ENCODE results near the gene SLC4A8.

SLC4A8 gene

DNA sequence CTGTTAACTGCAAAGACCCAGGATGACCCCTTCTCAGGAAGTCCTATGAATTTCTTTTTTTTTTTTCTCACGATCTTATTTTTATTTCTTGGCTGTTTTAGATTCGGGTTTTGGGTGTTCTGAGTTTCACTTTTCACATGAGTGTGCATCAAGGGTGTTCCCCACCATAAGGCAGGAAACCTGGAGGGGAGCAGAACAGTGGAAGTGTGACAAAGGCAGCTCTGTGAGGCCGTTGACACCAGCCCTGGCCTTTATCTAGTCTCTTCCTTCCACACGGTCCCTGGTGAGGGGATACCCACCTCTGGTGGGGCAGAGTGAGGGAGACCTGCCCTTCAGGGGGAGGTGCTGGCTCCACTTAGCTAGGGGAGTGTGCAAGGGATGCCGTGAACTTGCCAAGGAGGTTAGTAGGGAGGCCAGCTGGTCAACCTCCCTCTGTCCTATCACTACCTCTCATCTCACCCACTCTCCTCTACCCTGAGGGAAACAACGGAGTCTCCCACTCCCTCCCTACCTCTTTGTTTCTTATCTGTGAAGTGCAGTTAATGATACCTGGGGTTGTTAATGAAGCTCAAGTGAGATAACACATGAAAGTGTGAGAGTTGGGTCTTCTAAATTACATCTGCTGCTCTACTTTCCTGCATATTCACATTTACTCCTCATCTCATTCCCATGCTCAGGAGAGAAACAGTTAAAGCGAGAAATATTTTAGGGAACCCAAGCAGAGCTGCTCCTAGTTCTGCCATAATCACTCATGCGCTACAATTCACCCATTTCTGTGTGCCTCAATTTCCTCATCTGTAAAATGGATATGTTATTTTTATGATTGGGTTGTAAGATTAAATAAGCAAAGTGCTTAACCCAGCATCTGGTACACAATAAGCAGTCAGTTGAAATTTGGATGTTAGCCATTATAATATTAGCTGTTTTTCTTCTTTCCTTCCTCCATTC is 29.1 kb upstream of the SLC4A8 start:
- DNase-seq, result no peak

DNA sequence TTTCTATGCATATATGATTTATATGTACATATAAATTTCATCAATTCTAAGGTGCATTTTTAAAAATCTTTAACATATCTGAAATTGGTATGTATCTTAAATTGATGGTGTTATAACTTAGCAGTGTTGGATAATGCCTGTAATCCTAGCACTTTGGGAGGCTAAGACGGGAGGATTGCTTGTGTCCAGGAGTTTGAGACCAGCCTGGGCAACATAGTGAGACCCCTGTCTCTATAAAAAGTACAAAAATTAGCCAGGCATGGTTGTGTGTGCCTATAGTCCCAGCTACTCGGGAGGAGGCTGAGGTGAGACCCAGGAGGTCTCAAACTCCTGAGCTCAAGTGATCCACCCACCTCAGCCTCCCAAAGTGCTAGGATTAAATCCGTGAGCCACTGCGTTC is 27.0 kb upstream of the SLC4A8 start:
- no peak for DNase-seq

DNA sequence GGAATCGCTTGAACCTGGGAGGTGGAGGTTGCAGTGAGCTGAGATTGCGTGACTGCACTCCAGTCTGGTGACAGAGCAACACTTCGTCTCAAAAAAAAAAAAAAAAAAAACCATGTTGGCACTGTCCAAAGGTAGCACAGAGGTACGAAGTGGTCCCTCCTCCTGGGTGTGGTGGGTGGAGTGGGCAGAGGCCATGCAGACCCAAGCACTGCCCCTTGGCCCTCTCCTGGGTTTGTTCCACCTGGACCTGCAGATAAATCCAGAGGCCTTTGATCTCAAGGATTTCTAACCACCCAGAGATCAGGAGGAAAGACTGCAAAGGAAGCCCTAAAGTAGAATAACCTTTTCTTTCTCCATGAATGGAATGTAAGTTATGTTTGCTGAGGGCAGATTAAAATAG is 24.7 kb upstream of the SLC4A8 start:
- no peak for DNase-seq

DNA sequence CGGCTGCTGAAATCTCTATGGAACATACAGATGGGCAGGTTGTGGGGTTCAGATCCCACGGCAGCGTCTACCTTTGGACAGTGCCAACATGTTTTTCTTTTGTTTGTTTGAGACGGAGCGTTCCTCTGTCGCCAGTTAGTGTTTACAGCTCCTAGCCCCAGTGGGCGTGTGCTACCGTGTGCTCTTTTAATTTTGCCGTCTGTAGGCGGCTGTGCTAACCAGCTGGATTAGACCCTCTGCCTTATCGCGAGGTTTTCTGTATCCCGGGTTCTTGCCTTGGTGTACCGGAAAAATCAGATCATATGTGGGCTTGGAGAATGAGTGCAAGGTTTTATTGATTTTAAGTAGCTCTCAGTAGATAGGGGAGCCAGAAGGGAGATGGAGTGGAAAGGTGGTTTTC is 23.6 kb upstream of the SLC4A8 start:
- no peak for DNase-seq

DNA sequence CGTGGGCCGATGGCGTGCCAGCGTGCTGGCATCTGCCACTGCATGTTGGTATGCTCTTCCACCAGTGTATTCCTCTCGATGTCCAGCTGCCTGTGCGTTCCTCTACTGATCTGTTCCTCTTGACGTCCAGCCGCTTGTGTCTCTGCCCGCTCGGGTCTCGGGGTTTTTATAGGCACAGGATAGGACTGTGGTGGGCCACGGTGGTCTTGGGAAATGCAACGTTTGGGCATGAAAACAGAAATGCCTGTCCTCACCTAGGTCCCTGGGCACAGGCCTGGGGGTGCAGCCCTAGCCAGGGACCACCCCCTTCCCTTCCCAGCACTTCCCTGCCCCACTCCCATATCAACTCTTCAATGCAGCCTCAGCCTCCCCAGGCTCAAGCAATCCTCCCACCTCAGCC is 23.1 kb upstream of the SLC4A8 start:
- DNase-seq, result no peak

GRCh38 chr12:51401900-51402299 is 22.7 kb upstream of the SLC4A8 start:
- no peak for DNase-seq

- no peak for DNase-seq
Measured at GRCh38 chr12:51403159-51403558, 21.5 kb upstream of the SLC4A8 start.

DNA sequence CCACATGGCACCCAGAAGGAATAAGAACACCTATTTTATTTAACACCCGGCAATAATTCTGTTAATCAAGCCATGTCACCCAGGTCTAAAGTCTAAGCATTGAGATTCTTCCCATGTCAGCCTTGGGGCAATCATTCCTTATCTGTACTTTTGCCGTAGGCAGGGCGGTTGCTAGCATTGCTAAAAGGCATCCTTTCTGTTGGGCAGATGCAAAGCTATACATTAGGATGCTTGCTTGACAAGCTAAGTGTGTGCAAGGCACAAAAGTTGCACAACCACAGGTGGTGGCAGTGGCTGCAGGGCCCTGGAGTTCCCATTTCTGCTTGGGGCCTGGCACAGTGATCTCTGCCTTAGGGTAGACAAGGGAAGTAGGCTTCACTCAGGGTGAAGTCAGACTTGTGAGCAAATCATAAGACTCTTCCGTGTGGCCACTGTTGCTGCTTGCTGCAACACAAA is 20.9 kb upstream of the SLC4A8 start:
- DNase-seq, result no peak

DNA sequence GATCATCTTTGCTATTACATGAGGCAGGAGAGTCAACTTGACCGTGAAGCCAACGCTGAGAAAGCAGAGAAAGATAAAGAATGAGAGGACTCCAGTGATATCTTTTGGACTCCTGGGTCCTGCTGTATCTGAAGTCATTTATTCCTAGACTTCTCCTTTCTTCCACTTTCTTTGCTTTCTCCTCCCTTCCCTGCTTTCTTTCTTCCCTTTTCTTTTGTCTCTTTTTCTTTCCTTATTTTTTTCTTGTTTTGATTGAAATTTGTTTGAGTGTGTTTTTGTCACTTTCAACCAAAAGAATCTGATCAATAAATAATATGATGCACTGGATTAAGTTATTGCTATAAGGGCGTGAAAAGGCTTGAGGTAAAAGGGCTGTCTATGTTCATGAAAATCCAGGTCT is 20.0 kb upstream of the SLC4A8 start:
- DNase-seq, result no peak

DNA sequence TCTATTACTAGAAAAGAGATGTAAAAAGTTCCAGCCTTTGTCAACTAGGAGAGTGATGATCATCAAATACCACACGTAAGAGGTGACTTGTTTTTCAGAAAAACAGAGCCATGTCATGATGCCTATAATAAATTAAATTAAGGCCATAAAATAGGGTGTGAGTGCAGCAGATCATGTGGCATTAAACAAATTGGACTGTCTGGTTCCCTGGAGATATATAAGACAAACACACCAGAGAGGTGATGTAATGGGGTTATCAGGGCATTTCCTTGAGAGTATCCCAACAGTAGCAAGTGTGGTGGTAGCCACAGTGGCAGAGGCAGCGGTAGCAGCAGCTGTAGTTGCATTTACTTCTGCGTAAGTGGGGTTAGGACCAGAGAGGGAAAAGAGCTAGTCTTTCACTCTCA is 18.8 kb upstream of the SLC4A8 start:
- no peak for DNase-seq

- no peak for DNase-seq
Measured at GRCh38 chr12:51406290-51406689, 18.3 kb upstream of the SLC4A8 start.

- DNase-seq, result no peak
Measured at GRCh38 chr12:51406859-51407258, 17.8 kb upstream of the SLC4A8 start.

GRCh38 chr12:51407604-51408003 is 17.0 kb upstream of the SLC4A8 start:
- no peak for DNase-seq

GRCh38 chr12:51409846-51410245 is 14.8 kb upstream of the SLC4A8 start:
- DNase-seq, result no peak

DNA sequence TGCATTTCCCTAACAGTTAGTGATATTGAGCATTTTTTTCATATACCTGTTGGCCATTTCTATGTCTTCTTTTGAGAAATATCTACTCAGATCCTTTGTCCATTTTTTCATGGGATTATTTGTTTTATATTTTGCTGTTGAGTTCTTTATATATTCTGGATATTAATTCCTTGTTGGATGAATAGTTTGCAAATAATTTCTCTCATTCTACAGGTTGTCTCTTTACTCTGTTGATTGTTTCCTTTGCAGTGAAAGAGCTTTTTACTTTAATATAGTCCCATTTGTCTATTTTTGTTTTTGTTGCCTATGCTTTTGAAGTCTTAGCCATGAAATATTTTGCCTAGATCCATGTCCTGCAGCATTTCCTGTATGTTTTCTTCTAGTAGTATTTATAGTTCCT is 11.5 kb upstream of the SLC4A8 start:
- no peak for DNase-seq

DNA sequence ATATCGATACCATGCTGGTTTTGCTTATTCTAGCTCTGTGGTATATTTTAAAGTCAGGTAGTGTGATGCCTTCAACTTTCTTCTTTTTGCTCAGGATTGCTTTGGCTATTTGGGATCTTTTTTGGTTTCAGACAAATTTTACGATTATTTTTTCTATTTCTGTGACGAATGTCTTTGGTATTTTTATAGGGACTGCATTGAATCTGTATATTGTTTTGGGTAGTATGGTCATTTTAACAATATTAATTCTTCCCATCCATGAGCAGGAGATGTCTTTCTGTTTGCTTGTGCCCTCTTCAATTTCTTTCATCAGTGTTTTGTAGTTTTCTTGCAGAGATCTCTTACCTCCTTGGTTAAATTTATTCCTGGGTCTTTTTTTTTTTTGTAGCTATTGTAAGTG is 10.8 kb upstream of the SLC4A8 start:
- DNase-seq, result no peak

GRCh38 chr12:51415931-51416330 is 8.7 kb upstream of the SLC4A8 start:
- no peak for DNase-seq

- no peak for DNase-seq
Measured at GRCh38 chr12:51417826-51418225, 6.8 kb upstream of the SLC4A8 start.

DNA sequence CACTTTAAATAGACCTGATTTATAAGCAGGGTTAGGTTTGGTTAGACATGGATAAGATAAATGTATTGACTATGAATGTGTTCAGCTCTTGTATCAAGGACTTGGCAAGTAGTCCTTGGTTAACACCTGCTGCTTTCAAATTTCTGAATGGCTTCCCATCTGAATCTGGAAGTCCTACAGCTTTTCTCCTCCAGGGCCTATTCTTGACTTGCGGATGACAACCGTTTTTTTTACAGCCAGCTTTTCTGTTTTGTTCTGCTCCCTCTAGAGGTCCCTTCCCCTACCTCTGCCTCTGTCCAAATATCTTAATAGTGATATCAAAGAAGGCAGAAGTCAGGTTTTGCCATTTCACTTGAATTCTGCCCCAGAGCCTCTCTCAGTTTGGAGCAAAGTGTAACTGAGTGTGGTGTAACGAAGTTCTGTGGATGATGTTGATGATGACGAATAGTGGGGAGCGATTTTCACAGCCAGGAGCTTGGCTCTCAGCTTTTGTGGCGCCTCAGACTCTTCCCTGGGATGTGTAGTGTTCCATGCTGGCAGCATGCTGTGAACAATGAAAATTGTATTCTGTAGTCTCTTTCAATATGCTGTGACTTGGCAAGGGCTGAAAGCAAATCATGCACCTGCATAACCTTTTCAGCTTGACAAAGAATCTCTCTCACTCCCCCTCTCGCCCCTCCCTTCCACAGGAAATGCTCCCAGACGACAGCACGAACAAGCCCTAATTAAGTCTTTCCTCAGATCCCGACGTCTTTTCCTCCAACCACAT is 5.0 kb upstream of the SLC4A8 start:
- peak; percentile 64 for DNase-seq

- peak; percentile 56 for DNase-seq
Measured at GRCh38 chr12:51421266-51421884, 3.3 kb upstream of the SLC4A8 start.

DNA sequence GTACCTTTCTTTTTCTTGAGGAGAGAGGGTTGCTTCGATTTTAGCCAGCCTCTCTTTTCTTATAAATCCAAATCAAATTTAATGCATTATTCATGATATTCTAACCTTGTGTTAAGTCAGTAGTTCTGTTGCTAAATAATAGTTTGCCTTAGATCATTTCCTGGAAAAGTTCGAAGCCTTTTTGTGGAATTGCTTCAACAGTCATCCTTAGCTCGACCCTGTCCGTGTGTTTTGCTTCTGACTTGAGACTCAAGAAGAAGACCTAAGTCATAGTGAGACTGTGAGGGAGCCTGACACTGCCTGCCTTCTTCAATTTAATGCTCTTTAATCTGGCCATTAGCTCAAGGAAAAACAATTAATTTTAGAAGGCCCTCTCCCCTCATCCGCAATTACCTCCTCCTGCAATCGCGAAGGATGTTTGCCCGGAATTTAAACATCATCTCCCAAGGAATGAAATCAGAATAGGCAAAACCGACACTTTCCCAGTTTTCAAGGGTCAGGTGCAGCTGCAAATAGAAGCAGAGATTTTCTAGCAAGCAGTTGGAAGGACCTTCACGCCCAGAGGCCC is 453 bp upstream of the SLC4A8 start:
- DNase-seq, result no peak

DNA sequence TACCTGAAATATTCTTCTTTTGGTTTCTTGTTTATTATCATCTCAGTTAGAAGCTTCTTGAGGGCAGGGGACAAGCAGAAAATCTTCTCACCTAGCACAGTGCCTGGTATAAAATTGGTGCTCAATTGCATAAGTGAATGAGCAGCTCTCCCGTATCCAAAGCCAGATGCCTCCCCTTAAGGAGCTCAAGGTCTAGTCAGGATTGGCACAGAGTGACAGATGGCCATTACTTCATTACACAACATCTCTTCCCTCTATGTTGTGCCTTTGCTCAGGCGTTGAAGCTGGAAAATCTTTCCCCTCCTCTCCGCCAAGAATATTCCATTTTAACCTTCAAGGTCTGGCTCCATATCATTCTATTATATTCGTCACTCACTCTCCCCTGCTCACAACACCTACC is 3.6 kb downstream of the SLC4A8 start:
- no peak for DNase-seq

DNA sequence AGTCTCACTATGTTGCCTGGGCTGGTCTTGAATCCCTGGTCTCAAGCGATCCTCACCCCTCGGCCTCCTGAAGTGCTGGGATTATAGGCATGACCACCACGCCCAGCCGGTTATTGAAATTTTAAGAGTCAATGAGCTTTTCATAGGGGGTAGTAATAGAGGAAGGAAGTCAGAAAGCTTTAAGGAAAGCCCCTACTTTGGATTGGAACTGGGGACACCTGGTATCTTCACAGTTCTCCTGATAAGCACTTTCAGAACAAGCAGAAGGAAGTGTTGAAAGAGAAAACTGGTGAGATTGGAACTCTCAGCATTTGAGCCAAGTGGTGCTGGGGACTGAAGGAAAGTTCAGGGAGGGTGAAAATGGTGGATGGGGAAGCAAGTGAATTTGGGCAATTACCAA is 5.1 kb downstream of the SLC4A8 start:
- no peak for DNase-seq
